Loucy (cell line): Measurements from ENCODE around the gene TNNT2.

Experiments used
- EZH2phosphoT487 ChIP-seq: fragments of 200-600 bp; IDR thresholded peaks from 2 replicates; pipeline ENCODE4 v1.6.1; 2018; ENCODE audit warnings: antibody characterized with exemption, mild to moderate bottlenecking, moderate library complexity, borderline replicate concordance
- TF ChIP-seq, protein P1 (sequence below): fragments of 200-600 bp; sonication (generic); conservative IDR thresholded peaks from 2 replicates; pipeline ENCODE4 v1.5.1; 2014; ENCODE audit warnings: mild to moderate bottlenecking, antibody characterized with exemption, low read length

- TF ChIP-seq, protein P1, sequence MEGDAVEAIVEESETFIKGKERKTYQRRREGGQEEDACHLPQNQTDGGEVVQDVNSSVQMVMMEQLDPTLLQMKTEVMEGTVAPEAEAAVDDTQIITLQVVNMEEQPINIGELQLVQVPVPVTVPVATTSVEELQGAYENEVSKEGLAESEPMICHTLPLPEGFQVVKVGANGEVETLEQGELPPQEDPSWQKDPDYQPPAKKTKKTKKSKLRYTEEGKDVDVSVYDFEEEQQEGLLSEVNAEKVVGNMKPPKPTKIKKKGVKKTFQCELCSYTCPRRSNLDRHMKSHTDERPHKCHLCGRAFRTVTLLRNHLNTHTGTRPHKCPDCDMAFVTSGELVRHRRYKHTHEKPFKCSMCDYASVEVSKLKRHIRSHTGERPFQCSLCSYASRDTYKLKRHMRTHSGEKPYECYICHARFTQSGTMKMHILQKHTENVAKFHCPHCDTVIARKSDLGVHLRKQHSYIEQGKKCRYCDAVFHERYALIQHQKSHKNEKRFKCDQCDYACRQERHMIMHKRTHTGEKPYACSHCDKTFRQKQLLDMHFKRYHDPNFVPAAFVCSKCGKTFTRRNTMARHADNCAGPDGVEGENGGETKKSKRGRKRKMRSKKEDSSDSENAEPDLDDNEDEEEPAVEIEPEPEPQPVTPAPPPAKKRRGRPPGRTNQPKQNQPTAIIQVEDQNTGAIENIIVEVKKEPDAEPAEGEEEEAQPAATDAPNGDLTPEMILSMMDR: no peak
- no peak for TF ChIP-seq EZH2phosphoT487
Measured at GRCh38 chr1:201353186-201353940, 24.1 kb downstream of the TNNT2 start.
